SKM-1 treated with dmso at 0.1 percent for 144 hours (cell line): ENCODE results near the gene SPECC1L.

Experiments used
- DNase-seq: peaks from one replicate; lab custom pipeline; 2025; ENCODE audit not compliant: unreplicated experiment; lab: John Stamatoyannopoulos, UW

The SPECC1L gene

GRCh38 chr22:24413736-24414385, 143.2 kb downstream of the SPECC1L start:
- DNase-seq = no peak

GRCh38 chr22:24414523-24414922, 143.9 kb downstream of the SPECC1L start:
- no peak for DNase-seq

GRCh38 chr22:24414984-24415945, 144.6 kb downstream of the SPECC1L start:
- no peak for DNase-seq

- DNase-seq = no peak
These were observed 145.5 kb downstream of the SPECC1L start for GRCh38 chr22:24416095-24416494.

GRCh38 chr22:24416611-24417010, 146.0 kb downstream of the SPECC1L start:
- DNase-seq = no peak

GRCh38 chr22:24417200-24417599, 146.6 kb downstream of the SPECC1L start:
- no peak for DNase-seq

- no peak for DNase-seq
These were observed 147.4 kb downstream of the SPECC1L start for GRCh38 chr22:24417901-24418641.

- DNase-seq = no peak
These were observed 148.3 kb downstream of the SPECC1L start for GRCh38 chr22:24418786-24419474.

GRCh38 chr22:24419475-24419850, 148.8 kb downstream of the SPECC1L start:
- no peak for DNase-seq

GRCh38 chr22:24420072-24420976, 149.7 kb downstream of the SPECC1L start:
- DNase-seq = no peak

GRCh38 chr22:24420977-24421343, 150.3 kb downstream of the SPECC1L start:
- DNase-seq = no peak

GRCh38 chr22:24421428-24421931, 150.8 kb downstream of the SPECC1L start:
- DNase-seq = no peak

- DNase-seq = no peak
These were observed 151.6 kb downstream of the SPECC1L start for GRCh38 chr22:24422102-24422665.

GRCh38 chr22:24423519-24424000, 152.9 kb downstream of the SPECC1L start:
- DNase-seq = peak; percentile 35

- DNase-seq = no peak
These were observed 153.6 kb downstream of the SPECC1L start for GRCh38 chr22:24424001-24424900.

GRCh38 chr22:24424901-24425775, 154.5 kb downstream of the SPECC1L start:
- DNase-seq = no peak

GRCh38 chr22:24426436-24426835, 155.8 kb downstream of the SPECC1L start:
- DNase-seq = no peak
